ENCODE results near the gene MORN1.

DNA sequence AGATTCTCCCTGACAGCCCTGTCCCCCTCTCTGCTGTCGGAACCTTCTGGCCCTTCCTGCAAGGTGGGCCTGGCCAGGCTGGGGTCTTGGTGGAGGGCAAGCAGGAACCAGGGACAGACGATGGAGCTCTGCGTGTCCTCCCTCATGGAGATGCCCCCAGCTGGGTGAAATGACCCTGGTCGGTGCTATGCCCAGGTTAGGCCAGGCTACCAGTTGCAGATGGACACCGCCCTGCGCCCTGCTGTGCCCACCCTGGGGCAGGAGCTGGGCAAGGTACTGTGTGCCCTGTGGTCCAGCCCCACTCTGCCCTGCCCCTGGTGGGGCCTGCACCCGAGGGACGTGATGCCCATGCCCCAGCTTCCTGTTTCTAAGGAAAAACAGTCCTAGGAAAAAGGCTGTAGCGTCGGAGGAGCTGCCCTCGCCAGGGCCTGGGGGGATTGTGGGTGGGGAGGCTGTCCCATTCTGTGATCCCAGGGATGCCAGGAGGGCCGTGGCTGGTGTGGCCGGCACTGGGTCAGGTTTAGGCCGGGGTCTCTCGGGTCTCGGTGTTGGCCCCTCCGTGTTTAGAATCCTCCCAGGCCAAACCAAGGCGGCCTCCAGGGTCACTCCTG lies 77.6 kb downstream of the MORN1 start:
- TF ChIP-seq POLR2A (IDR thresholded peaks at IDR 0.05) (no peak), EP300 (IDR thresholded peaks at IDR 0.05) (no peak)
- TF ChIP-seq, protein P1, sequence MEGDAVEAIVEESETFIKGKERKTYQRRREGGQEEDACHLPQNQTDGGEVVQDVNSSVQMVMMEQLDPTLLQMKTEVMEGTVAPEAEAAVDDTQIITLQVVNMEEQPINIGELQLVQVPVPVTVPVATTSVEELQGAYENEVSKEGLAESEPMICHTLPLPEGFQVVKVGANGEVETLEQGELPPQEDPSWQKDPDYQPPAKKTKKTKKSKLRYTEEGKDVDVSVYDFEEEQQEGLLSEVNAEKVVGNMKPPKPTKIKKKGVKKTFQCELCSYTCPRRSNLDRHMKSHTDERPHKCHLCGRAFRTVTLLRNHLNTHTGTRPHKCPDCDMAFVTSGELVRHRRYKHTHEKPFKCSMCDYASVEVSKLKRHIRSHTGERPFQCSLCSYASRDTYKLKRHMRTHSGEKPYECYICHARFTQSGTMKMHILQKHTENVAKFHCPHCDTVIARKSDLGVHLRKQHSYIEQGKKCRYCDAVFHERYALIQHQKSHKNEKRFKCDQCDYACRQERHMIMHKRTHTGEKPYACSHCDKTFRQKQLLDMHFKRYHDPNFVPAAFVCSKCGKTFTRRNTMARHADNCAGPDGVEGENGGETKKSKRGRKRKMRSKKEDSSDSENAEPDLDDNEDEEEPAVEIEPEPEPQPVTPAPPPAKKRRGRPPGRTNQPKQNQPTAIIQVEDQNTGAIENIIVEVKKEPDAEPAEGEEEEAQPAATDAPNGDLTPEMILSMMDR (IDR thresholded peaks at IDR 0.05): no peak

Measured in gastroesophageal sphincter (tissue), 3 donors.